Nephron (organoid): ENCODE data around the gene TMEM134.
A peak's percentile ranks its signal among the peaks of the same experiment; 100 is the strongest.

Experiments used
- H3K27ac Mint-ChIP-seq, 3 experiments: 2 replicates each; pipeline ENCODE4 v1.8.0; 2020; ENCODE audit warnings: mixed read lengths in 3 of 3, mild to moderate bottlenecking in 2 of 3, moderate library complexity in 1 of 3
- H3K27me3 Mint-ChIP-seq: 2 replicates; pipeline ENCODE4 v1.8.0; 2021; ENCODE audit warnings: low read depth, mild to moderate bottlenecking, moderate library complexity, mixed read lengths
- H3K36me3 Mint-ChIP-seq: 2 replicates; pipeline ENCODE4 v1.8.0; 2020; ENCODE audit warnings: low read depth, mixed read lengths
- H3K4me1 Mint-ChIP-seq: 2 replicates; pipeline ENCODE4 v1.8.0; 2020; ENCODE audit warnings: mixed read lengths
- H3K4me3 Mint-ChIP-seq, 3 experiments: 2 replicates each; pipeline ENCODE4 v1.8.0; 2020; ENCODE audit warnings: mild to moderate bottlenecking in 3 of 3, mixed read lengths in 3 of 3, moderate library complexity in 2 of 3
- H3K9me3 Mint-ChIP-seq: 2 replicates; pipeline ENCODE4 v1.8.0; 2020; ENCODE audit warnings: mixed read lengths
- TF ChIP-seq, protein P1 (sequence below), 3 experiments: fragments of 200-600 bp; sonication (generic); IDR thresholded peaks; one replicate each; pipeline ENCODE4 v1.5.0; 2021; ENCODE audit warnings: antibody characterized with exemption in 3 of 3; ENCODE audit not compliant: unreplicated experiment in 3 of 3

The TMEM134 gene

GRCh38 chr11:67463680-67464410 lies 5.2 kb downstream of the TMEM134 start:
- Mint-ChIP-seq H3K4me3 (peak overlapping the region; percentile 78 to 81 (median 81)), H3K27me3 (no peaks in the 10 kb centered on the region), H3K9me3 (no peaks in the 10 kb centered on the region), H3K4me1 (peaks cover 6% of the 10 kb centered on the region), H3K27ac (peak overlapping the region; percentile 61 to 88 (median 75)), H3K36me3 (no peaks in the 10 kb centered on the region)
- TF ChIP-seq, protein P1, sequence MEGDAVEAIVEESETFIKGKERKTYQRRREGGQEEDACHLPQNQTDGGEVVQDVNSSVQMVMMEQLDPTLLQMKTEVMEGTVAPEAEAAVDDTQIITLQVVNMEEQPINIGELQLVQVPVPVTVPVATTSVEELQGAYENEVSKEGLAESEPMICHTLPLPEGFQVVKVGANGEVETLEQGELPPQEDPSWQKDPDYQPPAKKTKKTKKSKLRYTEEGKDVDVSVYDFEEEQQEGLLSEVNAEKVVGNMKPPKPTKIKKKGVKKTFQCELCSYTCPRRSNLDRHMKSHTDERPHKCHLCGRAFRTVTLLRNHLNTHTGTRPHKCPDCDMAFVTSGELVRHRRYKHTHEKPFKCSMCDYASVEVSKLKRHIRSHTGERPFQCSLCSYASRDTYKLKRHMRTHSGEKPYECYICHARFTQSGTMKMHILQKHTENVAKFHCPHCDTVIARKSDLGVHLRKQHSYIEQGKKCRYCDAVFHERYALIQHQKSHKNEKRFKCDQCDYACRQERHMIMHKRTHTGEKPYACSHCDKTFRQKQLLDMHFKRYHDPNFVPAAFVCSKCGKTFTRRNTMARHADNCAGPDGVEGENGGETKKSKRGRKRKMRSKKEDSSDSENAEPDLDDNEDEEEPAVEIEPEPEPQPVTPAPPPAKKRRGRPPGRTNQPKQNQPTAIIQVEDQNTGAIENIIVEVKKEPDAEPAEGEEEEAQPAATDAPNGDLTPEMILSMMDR (IDR thresholded peaks at IDR 0.05; ENCODE audit: unreplicated experiment in 3 of 3), result no peak

DNA sequence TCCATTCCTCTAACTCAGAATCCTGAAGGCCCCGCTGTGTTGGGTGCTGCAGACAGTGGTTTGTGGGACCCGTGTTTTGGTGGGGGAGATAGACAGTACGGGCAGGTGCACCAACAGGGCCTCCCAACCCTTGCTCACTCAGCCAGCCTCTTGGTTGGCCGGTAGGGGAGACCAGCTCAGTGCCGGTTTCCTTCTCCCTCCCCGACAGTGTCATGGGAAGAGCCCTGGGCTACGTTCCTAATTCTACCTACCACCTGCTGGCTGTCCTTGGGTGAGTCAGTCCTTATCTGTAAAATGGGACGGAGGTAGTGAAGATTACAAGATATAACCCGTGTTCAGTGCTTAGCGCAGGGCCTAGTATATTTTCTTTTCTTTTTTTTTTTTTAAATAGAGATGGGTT lies 5.9 kb downstream of the TMEM134 start:
- Mint-ChIP-seq H3K9me3 (no peaks in the 10 kb centered on the region), H3K4me1 (peaks cover 6% of the 10 kb centered on the region), H3K27me3 (no peaks in the 10 kb centered on the region), H3K36me3 (no peaks in the 10 kb centered on the region), H3K27ac (peak overlapping the region in 1 of 3 experiments; percentile 57), H3K4me3 (peak overlapping the region; percentile 55 to 75 (median 68))
- TF ChIP-seq, protein P1 (IDR thresholded peaks at IDR 0.05; ENCODE audit: unreplicated experiment in 3 of 3), result no peak

GRCh38 chr11:67458266-67458665 lies 10.8 kb downstream of the TMEM134 start:
- H3K27me3 Mint-ChIP-seq, result no peaks in the 10 kb centered on the region
- H3K36me3 Mint-ChIP-seq, result no peaks in the 10 kb centered on the region
- H3K9me3 Mint-ChIP-seq, result no peaks in the 10 kb centered on the region
- no peaks in the 10 kb centered on the region for H3K4me1 Mint-ChIP-seq
- no peak overlapping the region for H3K27ac Mint-ChIP-seq
- TF ChIP-seq, protein P1 (IDR thresholded peaks at IDR 0.05; ENCODE audit: unreplicated experiment in 3 of 3), result no peak
- no peak overlapping the region for H3K4me3 Mint-ChIP-seq

- TF ChIP-seq, protein P1 (IDR thresholded peaks at IDR 0.05; ENCODE audit: unreplicated experiment in 3 of 3), result no peak
- Mint-ChIP-seq H3K9me3 (no peaks in the 10 kb centered on the region), H3K4me1 (no peaks in the 10 kb centered on the region), H3K4me3 (no peak overlapping the region), H3K36me3 (no peaks in the 10 kb centered on the region), H3K27ac (no peak overlapping the region), H3K27me3 (no peaks in the 10 kb centered on the region)
Measured at GRCh38 chr11:67457453-67457852, 11.6 kb downstream of the TMEM134 start.

DNA sequence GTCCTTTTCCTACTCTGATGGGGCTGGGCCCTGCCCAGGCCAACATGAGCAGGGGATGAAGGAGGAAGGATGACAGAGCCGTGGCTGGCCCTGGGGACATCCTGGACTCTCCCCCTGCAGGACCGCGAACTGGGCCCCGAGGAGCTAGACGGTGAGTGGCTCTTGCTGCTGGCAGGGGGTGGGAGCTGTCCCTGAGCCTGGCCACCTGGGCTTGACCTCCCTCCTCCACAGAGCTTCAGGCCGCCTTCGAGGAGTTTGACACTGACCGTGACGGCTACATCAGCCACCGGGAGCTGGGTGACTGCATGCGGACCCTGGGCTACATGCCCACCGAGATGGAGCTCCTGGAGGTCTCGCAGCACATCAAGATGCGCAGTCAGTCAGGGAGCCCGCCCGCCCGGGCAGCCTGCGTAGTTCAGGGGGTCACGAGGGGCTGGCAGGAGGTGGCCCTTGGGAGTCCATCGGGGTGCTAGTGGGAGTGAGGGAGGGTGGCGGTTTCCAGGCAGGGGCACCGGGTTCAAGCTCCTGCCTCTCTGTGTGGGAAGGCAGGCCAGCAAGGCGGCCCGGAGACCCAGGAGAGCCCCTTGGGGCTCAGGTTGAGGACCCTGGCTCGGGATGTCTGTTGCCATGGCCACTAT lies 12.9 kb downstream of the TMEM134 start:
- TF ChIP-seq, protein P1 (IDR thresholded peaks at IDR 0.05; ENCODE audit: unreplicated experiment in 3 of 3), result no peak
- Mint-ChIP-seq H3K9me3 (no peaks in the 10 kb centered on the region), H3K27ac (no peak overlapping the region), H3K4me3 (no peak overlapping the region), H3K36me3 (no peaks in the 10 kb centered on the region), H3K4me1 (no peaks in the 10 kb centered on the region), H3K27me3 (no peaks in the 10 kb centered on the region)
